Kidney (tissue), 14 donors: ENCODE measurements around the gene CCDC92B. TPM values are rescaled to one million over a fixed set of nuclear protein-coding genes. Genes with fewer than 3 reads are reported as not detected.

Experiments used
- DNase-seq, 5 donors: peaks; one replicate each; pipeline ENCODE4 v3.0.0-alpha.2; 2013 to 2020
- FAIRE-seq: peaks from 2 replicates; lab custom pipeline; 2012; peaks lifted over from hg19 to GRCh38; lab: Jason Lieb, UNC
- H3K27ac ChIP-seq, 2 donors: one replicate each; pipeline ENCODE4 v1.7.0; 2013; ENCODE audit warnings: low read depth in 2 of 2, low read length in 2 of 2, inconsistent platforms in 1 of 2
- H3K27me3 ChIP-seq: one replicate; pipeline ENCODE4 v1.7.1; 2013; ENCODE audit warnings: low read length, inconsistent platforms; ENCODE audit not compliant: control insufficient read depth, insufficient read depth
- H3K36me3 ChIP-seq, 3 donors: one replicate each; pipeline versions ENCODE4 v1.7.0 to v1.7.1; 2013; ENCODE audit warnings: low read length in 3 of 3, control low read depth in 1 of 3, inconsistent platforms in 1 of 3; ENCODE audit not compliant: insufficient read depth in 3 of 3, control insufficient read depth in 2 of 3
- H3K4me1 ChIP-seq, 3 donors: one replicate each; pipeline versions ENCODE4 v1.7.0 to v1.7.1; 2013; ENCODE audit warnings: low read length in 3 of 3, inconsistent platforms in 1 of 3, low read depth in 1 of 3; ENCODE audit not compliant: control insufficient read depth in 2 of 3, insufficient read depth in 2 of 3
- H3K4me3 ChIP-seq, 3 donors: one replicate each; pipeline versions ENCODE4 v1.7.0 to v1.8.1; 2013; ENCODE audit warnings: low read length in 3 of 3, control low read depth in 1 of 3, inconsistent platforms in 1 of 3
- H3K9ac ChIP-seq, 3 donors: one replicate each; pipeline versions ENCODE4 v1.7.0 to v1.7.1; 2013; ENCODE audit warnings: low read length in 3 of 3, control low read depth in 1 of 3, inconsistent platforms in 1 of 3
- H3K9me3 ChIP-seq, 3 donors: one replicate each; pipeline versions ENCODE4 v1.7.0 to v1.7.1; 2013; ENCODE audit warnings: low read length in 3 of 3, control low read depth in 1 of 3, inconsistent platforms in 1 of 3; ENCODE audit not compliant: control insufficient read depth in 2 of 3, insufficient read depth in 1 of 3
- intact Hi-C: fragments of 100-400 bp; cut with DNase I; formaldehyde crosslinking; loops from one replicate; pipeline ENCODE4 v1.11.1; 2022
- polyA plus RNA-seq: library from polyadenylated mRNA; stranded (reverse); fragments of 350-450 nt; fragmentation: Illumina TruSeq; extraction: RNeasy Lipid Tissue Mini Kit (QIAGEN cat#74804); gene quantifications from one replicate; pipeline ENCODE4 v1.2.3, GENCODE V29; 2014; ENCODE audit warnings: low read depth, low replicate concordance; ENCODE audit not compliant: insufficient read depth
- total RNA-seq: library from RNA; stranded (reverse); fragmentation: NEBNext Ultra II Directional; extraction: Animal tissue kit (Norgen Biotek cat#: 25700); gene quantifications from one replicate; pipeline ENCODE4 v1.2.1, GENCODE V29; 2021
- TF ChIP-seq, protein P1 (sequence below): IDR thresholded peaks from 3 replicates; pipeline ENCODE4 v1.5.1; 2012; ENCODE audit warnings: mild to moderate bottlenecking, moderate library complexity, borderline replicate concordance; ENCODE audit not compliant: insufficient read depth; ENCODE audit errors: extremely low read depth
- donor health status: control.
- donor health status: control.
- donor health status: control.
- donor health status: control.
- donor health status: control.
- donor health status: DM: yes; HTN: yes; CAD: no.
- donor health status: Normal renal cell carcinoma (clear cell type).

CCDC92B gene
- total and polyA plus RNA-seq, 2 donors from 2014 or later, result 0.11 to 1.0 TPM

DNA sequence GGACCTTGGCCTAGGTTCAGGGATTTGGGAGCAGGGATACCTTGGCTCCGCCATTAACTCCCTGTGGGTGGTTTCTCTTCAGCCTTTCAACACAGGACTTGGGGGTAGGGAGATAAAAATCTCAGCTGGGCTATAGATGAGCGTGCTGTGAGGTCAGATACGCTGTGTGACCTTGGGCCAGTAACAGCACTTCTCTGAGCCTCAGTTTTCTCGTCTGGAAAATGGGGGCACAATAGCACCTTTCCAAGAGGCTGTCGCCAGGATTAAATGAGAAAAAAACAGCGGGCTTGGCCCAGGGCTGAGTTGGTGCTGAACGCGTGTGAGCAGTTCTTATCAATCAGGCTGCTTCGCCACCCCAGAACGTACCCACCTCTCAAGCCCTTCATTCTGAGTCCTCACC is 17.6 kb downstream of the CCDC92B start:
- H3K9ac ChIP-seq, result no peak overlapping the region
- FAIRE-seq (no peak), DNase-seq (no peak)
- H3K27ac ChIP-seq, result no peak overlapping the region
- no peaks in the 10 kb centered on the region for H3K36me3 ChIP-seq
- H3K4me1 ChIP-seq, result no peaks in the 10 kb centered on the region
- TF ChIP-seq, protein P1, sequence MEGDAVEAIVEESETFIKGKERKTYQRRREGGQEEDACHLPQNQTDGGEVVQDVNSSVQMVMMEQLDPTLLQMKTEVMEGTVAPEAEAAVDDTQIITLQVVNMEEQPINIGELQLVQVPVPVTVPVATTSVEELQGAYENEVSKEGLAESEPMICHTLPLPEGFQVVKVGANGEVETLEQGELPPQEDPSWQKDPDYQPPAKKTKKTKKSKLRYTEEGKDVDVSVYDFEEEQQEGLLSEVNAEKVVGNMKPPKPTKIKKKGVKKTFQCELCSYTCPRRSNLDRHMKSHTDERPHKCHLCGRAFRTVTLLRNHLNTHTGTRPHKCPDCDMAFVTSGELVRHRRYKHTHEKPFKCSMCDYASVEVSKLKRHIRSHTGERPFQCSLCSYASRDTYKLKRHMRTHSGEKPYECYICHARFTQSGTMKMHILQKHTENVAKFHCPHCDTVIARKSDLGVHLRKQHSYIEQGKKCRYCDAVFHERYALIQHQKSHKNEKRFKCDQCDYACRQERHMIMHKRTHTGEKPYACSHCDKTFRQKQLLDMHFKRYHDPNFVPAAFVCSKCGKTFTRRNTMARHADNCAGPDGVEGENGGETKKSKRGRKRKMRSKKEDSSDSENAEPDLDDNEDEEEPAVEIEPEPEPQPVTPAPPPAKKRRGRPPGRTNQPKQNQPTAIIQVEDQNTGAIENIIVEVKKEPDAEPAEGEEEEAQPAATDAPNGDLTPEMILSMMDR, result no peak
- H3K4me3 ChIP-seq, result no peak overlapping the region
- H3K9me3 ChIP-seq, result no peaks in the 10 kb centered on the region
- H3K27me3 ChIP-seq, result no peaks in the 10 kb centered on the region
- intact Hi-C loops, result no loop called here

DNA sequence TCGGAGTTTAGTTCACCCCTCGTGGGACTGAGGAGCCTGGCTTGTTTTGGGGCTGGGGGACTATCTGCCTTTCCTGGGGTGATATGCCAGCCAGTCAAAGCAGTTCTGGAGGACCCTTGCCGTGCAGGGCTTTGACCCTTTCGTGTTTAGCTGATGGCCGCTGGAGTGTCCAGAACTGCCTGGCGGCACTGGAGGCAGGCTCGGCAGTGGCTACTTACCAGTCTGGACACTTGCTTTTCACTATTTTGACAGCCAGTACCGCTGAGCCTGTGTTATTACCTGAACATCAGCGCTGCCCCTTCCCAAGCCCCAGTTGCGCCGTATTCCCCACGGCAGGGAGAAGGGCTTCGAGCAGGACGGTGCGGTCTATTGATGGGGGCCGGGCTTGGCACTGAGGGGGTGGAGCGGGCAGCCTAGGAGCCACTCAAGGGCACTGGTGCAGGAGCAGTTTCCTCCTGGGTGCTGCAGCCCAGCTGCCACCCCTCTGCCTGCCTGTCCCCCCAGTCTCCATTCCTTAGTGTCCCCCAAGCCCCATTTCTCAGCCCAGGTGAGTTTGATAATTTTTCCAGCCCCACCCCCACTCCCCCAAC is 18.6 kb downstream of the CCDC92B start:
- TF ChIP-seq, protein P1, result no peak

DNA sequence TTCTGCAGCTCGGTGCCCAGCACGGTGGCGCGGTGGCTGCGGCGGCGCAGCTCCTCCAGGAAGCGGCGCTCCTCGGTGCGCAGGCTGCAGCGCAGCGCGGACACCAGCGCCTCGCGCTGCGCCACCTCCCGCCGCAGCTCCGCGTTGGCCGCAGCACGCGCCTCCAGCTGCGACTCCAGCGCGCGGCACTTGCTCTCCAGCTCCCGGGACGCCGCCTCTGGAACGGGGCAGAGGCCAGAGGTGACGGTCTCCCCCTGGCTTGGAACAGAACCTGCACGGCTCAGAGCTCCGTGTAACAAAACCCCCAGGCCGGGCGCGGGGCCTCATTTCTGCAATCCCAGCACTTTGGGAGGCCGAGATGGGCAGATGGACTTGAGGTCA is 24.7 kb downstream of the CCDC92B start:
- Histone ChIP-seq H3K36me3 (no peaks in the 10 kb centered on the region), H3K27me3 (peaks cover 7% of the 10 kb centered on the region), H3K27ac (no peak overlapping the region), H3K4me1 (no peaks in the 10 kb centered on the region), H3K9ac (no peak overlapping the region), H3K9me3 (no peaks in the 10 kb centered on the region), H3K4me3 (no peak overlapping the region)
- TF ChIP-seq, protein P1, result peak; percentile 35
- no peak for FAIRE-seq
- intact Hi-C loops, result no loop called here
- peak in 4 of 5 donors; percentile 52 to 73 (median 65) for DNase-seq

More for the DNA sequence above, 18.6 kb downstream of the CCDC92B start:
- Histone ChIP-seq H3K36me3 (no peaks in the 10 kb centered on the region), H3K27ac (no peak overlapping the region), H3K9ac (no peak overlapping the region), H3K4me1 (no peaks in the 10 kb centered on the region), H3K27me3 (peaks cover under 1% of the 10 kb centered on the region), H3K4me3 (no peak overlapping the region), H3K9me3 (no peaks in the 10 kb centered on the region)
- DNase-seq, result no peak
- FAIRE-seq, result no peak
- intact Hi-C loops, result no loop called here
